ENCODE data around the gene PKD1. TPM values are rescaled to one million over a fixed set of nuclear protein-coding genes. Genes with fewer than 3 reads are reported as not detected.
A peak's percentile ranks its signal among the peaks of the same experiment; 100 is the strongest.

Gene PKD1
- total and polyA plus RNA-seq, 2 of the 13 experiments (the other 11 are each of a cell fraction or from before 2014, with no cell fraction given) = 22.1 to 23.0 TPM

GRCh38 chr16:2039274-2040031 lies 96.2 kb downstream of the PKD1 start:
- Histone ChIP-seq H2AFZ (ENCODE audit: low read length) (no peak overlapping the region), H3K9ac (ENCODE audit: insufficient read depth, low read depth, low read length) (peak overlapping the region; percentile 54), H3K4me3 (replicated peaks in 1 of 3; ENCODE audit: insufficient read depth in 1 of 3, low read depth in 2 of 3, low read length in 3 of 3) (peak overlapping the region in 1 of 3 experiments; percentile 46; a peak in 3 of 6 replicates), H3K9me3 (ENCODE audit: low read length) (no peaks in the 10 kb centered on the region), H3K36me3 (replicated peaks in 1 of 2; ENCODE audit: control insufficient read depth in 1 of 2, insufficient read depth in 2 of 2, low read length in 2 of 2) (peaks cover 3 to 6% of the 10 kb centered on the region in 2 experiments; a peak in 3 of 5 replicates), H3K4me1 (ENCODE audit: insufficient read depth, low read length) (peaks cover 78% of the 10 kb centered on the region), H3K4me2 (ENCODE audit: low read depth, low read length) (peak overlapping the region; percentile 64), H3K27me3 (ENCODE audit: control insufficient read depth in 1 of 2, insufficient read depth in 2 of 2, low read length in 2 of 2) (no peaks in the 10 kb centered on the region), H3K79me2 (ENCODE audit: insufficient read depth, low read length) (no peaks in the 10 kb centered on the region), H4K20me1 (ENCODE audit: insufficient read depth, low read length) (no peaks in the 10 kb centered on the region), H3K27ac (ENCODE audit: extremely low read length, insufficient read depth, low read length) (peak overlapping the region; percentile 86)
- WGBS (ENCODE audit: low lambda C conversion rate) = 1% methylated on average over 17 of the region's 29 CpGs
- no TSS peak for BruUV-seq (replicated peaks)
- FAIRE-seq (peak; percentile 89), ATAC-seq (peak; percentile 39), DNase-seq (ENCODE audit: low spot score) (peak; percentile 90)
- in situ Hi-C loops (cut with HindIII; ENCODE audit: extremely low pct_ligation_motif_present, low pct_unique_long_range_greater_than_20kb) = no loop called here
- intact Hi-C loops (cut with micrococcal nuclease; ENCODE audit: unreplicated experiment) = no loop called here
- ChIA-PET CTCF (ENCODE audit: low intra/inter-chr PET ratio, low total read pairs) (no interaction called here), POLR2A (interaction anchor here (0.9 to 4.8 kb wide), 13 partner anchors 8 to 257 kb away, joined by 3 to 62 read pairs (median 5); partner anchors contain the start of genes NHERF2, NPW, NTHL1 and NUBP2)
- TF ChIP-seq KLF13 (CRISPR knock-in tag; IDR thresholded peaks at IDR 0.05) (no peak), RNF2 (conservative IDR thresholded peaks at IDR 0.05; ENCODE audit: low read depth) (0 out of 2 replicates have a peak, but pooled peaks have one; percentile 35), NCOA1 (CRISPR knock-in tag; IDR thresholded peaks at IDR 0.05) (no peak), ZNF253 (CRISPR knock-in tag; IDR thresholded peaks at IDR 0.05; ENCODE audit: borderline replicate concordance) (no peak), KDM3A (CRISPR knock-in tag; IDR thresholded peaks at IDR 0.05; ENCODE audit: low read depth) (no peak), AHR (CRISPR knock-in tag; IDR thresholded peaks at IDR 0.05) (peak; percentile 67; the same call in 1 of the 2 replicates), KDM4B (CRISPR knock-in tag; IDR thresholded peaks at IDR 0.05) (peak; percentile 52; the same call in 1 of the 2 replicates), RARA (CRISPR knock-in tag; IDR thresholded peaks at IDR 0.05) (peak; percentile 92), PATZ1 (CRISPR knock-in tag; IDR thresholded peaks at IDR 0.05) (peak; percentile 88), ZNF256 (CRISPR knock-in tag; conservative IDR thresholded peaks at IDR 0.05) (no peak), SIN3B (IDR thresholded peaks at IDR 0.05; ENCODE audit: low read length) (no peak), TCF7 (IDR thresholded peaks at IDR 0.05; ENCODE audit: low read depth) (peak; percentile 54; the same call in 1 of the 2 replicates), NFE2L2 (IDR thresholded peaks at IDR 0.05; ENCODE audit: low read length) (no peak), ZNF746 (CRISPR knock-in tag; IDR thresholded peaks at IDR 0.05) (no peak), RAD51 (IDR thresholded peaks at IDR 0.05; ENCODE audit: borderline replicate concordance) (no peak), ZNF143 (CRISPR knock-in tag; IDR thresholded peaks at IDR 0.05) (peak; percentile 46; the same call in 1 of the 2 replicates), ZNF598 (CRISPR knock-in tag; IDR thresholded peaks at IDR 0.05; ENCODE audit: borderline replicate concordance) (0 out of 2 replicates have a peak, but pooled peaks have one; percentile 13), ZNF772 (CRISPR knock-in tag; IDR thresholded peaks at IDR 0.05) (peak; percentile 83)
- TF ChIP-seq, protein P1, sequence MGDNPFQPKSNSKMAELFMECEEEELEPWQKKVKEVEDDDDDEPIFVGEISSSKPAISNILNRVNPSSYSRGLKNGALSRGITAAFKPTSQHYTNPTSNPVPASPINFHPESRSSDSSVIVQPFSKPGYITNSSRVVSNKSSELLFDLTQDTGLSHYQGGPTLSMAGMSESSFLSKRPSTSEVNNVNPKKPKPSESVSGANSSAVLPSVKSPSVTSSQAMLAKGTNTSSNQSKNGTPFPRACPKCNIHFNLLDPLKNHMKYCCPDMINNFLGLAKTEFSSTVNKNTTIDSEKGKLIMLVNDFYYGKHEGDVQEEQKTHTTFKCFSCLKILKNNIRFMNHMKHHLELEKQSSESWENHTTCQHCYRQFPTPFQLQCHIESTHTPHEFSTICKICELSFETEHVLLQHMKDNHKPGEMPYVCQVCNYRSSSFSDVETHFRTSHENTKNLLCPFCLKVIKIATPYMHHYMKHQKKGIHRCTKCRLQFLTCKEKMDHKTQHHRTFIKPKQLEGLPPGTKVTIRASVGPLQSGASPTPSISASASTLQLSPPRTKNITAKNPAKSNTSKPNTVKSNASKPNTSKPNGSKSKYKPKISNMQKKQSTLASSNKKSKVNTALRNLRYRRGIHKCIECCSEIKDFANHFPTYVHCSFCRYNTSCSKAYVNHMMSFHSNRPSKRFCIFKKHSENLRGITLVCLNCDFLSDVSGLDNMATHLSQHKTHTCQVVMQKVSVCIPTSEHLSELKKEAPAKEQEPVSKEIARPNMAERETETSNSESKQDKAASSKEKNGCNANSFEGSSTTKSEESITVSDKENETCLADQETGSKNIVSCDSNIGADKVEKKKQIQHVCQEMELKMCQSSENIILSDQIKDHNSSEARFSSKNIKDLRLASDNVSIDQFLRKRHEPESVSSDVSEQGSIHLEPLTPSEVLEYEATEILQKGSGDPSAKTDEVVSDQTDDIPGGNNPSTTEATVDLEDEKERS (CRISPR knock-in tag; IDR thresholded peaks at IDR 0.05) = peak; percentile 87
